HepG2 (cell line): Measurements from ENCODE around the gene RABGAP1. TPM values are rescaled to one million over a fixed set of nuclear protein-coding genes. Genes with fewer than 3 reads are reported as not detected.

Source experiments
- CBX5 ChIP-seq: sonication (generic); formaldehyde crosslinking; IDR thresholded peaks from 2 replicates; pipeline ENCODE4 v1.4.0; 2020; ENCODE audit warnings: missing genetic modification reagents, borderline replicate concordance
- CHD4 ChIP-seq: fragments of 200-600 bp; sonication (generic); IDR thresholded peaks from 2 replicates; pipeline ENCODE4 v1.7.0; 2017; ENCODE audit warnings: mild to moderate bottlenecking, low read length, borderline replicate concordance
- CSRNP1 ChIP-seq: sonication (generic); formaldehyde crosslinking; IDR thresholded peaks from 2 replicates; pipeline ENCODE4 v1.8.1; 2023; ENCODE audit warnings: mild to moderate bottlenecking, missing genetic modification reagents
- FUBP1 ChIP-seq: sonication (generic); formaldehyde crosslinking; IDR thresholded peaks from 2 replicates; pipeline ENCODE4 v1.5.1; 2020; ENCODE audit warnings: missing genetic modification reagents, mild to moderate bottlenecking, borderline replicate concordance
- HNF4G ChIP-seq, 2 experiments: sonication (generic) in 1 of 2; formaldehyde crosslinking in 1 of 2; IDR thresholded peaks; 2 replicates each; pipeline versions ENCODE4 v1.4.0 to v1.6.1; 2011 to 2020; ENCODE audit warnings: borderline replicate concordance in 2 of 2, low read depth in 2 of 2, mild to moderate bottlenecking in 2 of 2, low read length in 1 of 2, missing genetic modification reagents in 1 of 2, moderate library complexity in 1 of 2
- HNRNPUL1 ChIP-seq: fragments of 200-400 bp; formaldehyde crosslinking; IDR thresholded peaks from 2 replicates; pipeline ENCODE4 v1.6.1; 2017; ENCODE audit warnings: low read depth, mild to moderate bottlenecking, low read length, moderate library complexity
- KDM6A ChIP-seq: IDR thresholded peaks from 2 replicates; pipeline ENCODE4 v1.6.1; 2016; ENCODE audit warnings: low read depth
- KLF16 ChIP-seq, 2 experiments: sonication (generic) in 1 of 2; formaldehyde crosslinking in 1 of 2; IDR thresholded peaks; 2 replicates each; pipeline versions ENCODE4 v1.6.1 to v1.8.0; 2016 to 2023; ENCODE audit warnings: missing genetic modification reagents in 2 of 2, missing compliant biosample characterization in 1 of 2
- PCBP2 ChIP-seq: fragments of 200-400 bp; formaldehyde crosslinking; optimal IDR thresholded peaks from 2 replicates; pipeline ENCODE3; 2018; ENCODE audit warnings: low read length, low read depth; ENCODE audit not compliant: poor library complexity, severe bottlenecking
- PHF20 ChIP-seq: sonication (generic); formaldehyde crosslinking; IDR thresholded peaks from 2 replicates; pipeline ENCODE4 v1.5.0; 2020; ENCODE audit warnings: mild to moderate bottlenecking, missing genetic modification reagents
- PRMT3 ChIP-seq: sonication (generic); formaldehyde crosslinking; IDR thresholded peaks from 2 replicates; pipeline ENCODE4 v1.8.1; 2022; ENCODE audit warnings: low read depth, mild to moderate bottlenecking, moderate library complexity, missing genetic modification reagents, borderline replicate concordance
- RAD51 ChIP-seq: fragments of 450-650 bp; IDR thresholded peaks from 2 replicates; pipeline ENCODE4 v1.6.1; 2016; ENCODE audit warnings: borderline replicate concordance
- SALL2 ChIP-seq: sonication (generic); formaldehyde crosslinking; IDR thresholded peaks from 2 replicates; pipeline ENCODE4 v1.8.1; 2023; ENCODE audit warnings: mild to moderate bottlenecking, missing genetic modification reagents, inconsistent platforms
- TAF1 ChIP-seq: sonication (generic); formaldehyde crosslinking; IDR thresholded peaks from 2 replicates; pipeline ENCODE4 v1.4.0; 2020; ENCODE audit warnings: missing genetic modification reagents
- TOE1 ChIP-seq: sonication (generic); formaldehyde crosslinking; IDR thresholded peaks from 2 replicates; pipeline ENCODE4 v1.4.0; 2020; ENCODE audit warnings: mild to moderate bottlenecking, missing genetic modification reagents
- ZBTB26 ChIP-seq: IDR thresholded peaks from 2 replicates; pipeline ENCODE4 v1.6.1; 2016; ENCODE audit warnings: missing compliant biosample characterization, missing genetic modification reagents, borderline replicate concordance
- ZNF430 ChIP-seq: sonication (generic); formaldehyde crosslinking; IDR thresholded peaks from 2 replicates; pipeline ENCODE4 v1.9.0; 2021; ENCODE audit warnings: mild to moderate bottlenecking, missing genetic modification reagents
- ZNF432 ChIP-seq: sonication (generic); formaldehyde crosslinking; IDR thresholded peaks from 2 replicates; pipeline ENCODE4 v1.5.0; 2020; ENCODE audit warnings: missing genetic modification reagents, mild to moderate bottlenecking, borderline replicate concordance
- ZNF512 ChIP-seq: sonication (generic); formaldehyde crosslinking; IDR thresholded peaks from 2 replicates; pipeline ENCODE4 v1.4.0; 2020; ENCODE audit warnings: mild to moderate bottlenecking, missing genetic modification reagents
- ZNF616 ChIP-seq: sonication (generic); formaldehyde crosslinking; IDR thresholded peaks from 2 replicates; pipeline ENCODE4 v1.5.0; 2020; ENCODE audit warnings: low read depth, mild to moderate bottlenecking, missing genetic modification reagents
- ZNF660 ChIP-seq: sonication (generic); formaldehyde crosslinking; IDR thresholded peaks from 2 replicates; pipeline ENCODE4 v1.5.1; 2020; ENCODE audit warnings: mild to moderate bottlenecking, low read depth, missing genetic modification reagents, borderline replicate concordance
- ZNF75D ChIP-seq: sonication (generic); formaldehyde crosslinking; IDR thresholded peaks from 2 replicates; pipeline ENCODE4 v1.8.1; 2023; ENCODE audit warnings: missing genetic modification reagents, mild to moderate bottlenecking, borderline replicate concordance
- ZNF792 ChIP-seq: IDR thresholded peaks from 2 replicates; pipeline ENCODE4 v1.6.1; 2016
- polyA plus RNA-seq, 8 experiments: library from polyadenylated mRNA; depleted of rRNA in 3 of 8; stranded (reverse) in 7 of 8; unstranded in 1 of 8; fragments of >200 nt; fragmentation: Illumina TruSeq in 4 of 8; extraction: Trizol in 4 of 8; gene quantifications; 2 replicates each; pipeline versions ENCODE4 v1.2.1 to v1.2.3, GENCODE V29; 2011 to 2016; ENCODE audit warnings: low read depth in 4 of 8, missing spikeins in 1 of 8, mixed read lengths in 1 of 8; ENCODE audit not compliant: insufficient read depth in 1 of 8
- total RNA-seq, 5 experiments: library from RNA; depleted of rRNA; stranded (reverse); fragments of >200 nt; fragmentation: Illumina TruSeq; extraction: Trizol; gene quantifications; 2 replicates each; pipeline ENCODE4 v1.2.3, GENCODE V29; 2016; ENCODE audit warnings: low read depth in 1 of 5

The RABGAP1 gene
- total and polyA plus RNA-seq, 2 of the 13 experiments (the other 11 are each of a cell fraction or from before 2014, with no cell fraction given), result 19.1 to 19.3 TPM

- TF ChIP-seq CSRNP1 (CRISPR knock-in tag) (no peak), ZNF430 (CRISPR knock-in tag) (0 out of 2 replicates have a peak, but pooled peaks have one; percentile 21), ZNF616 (no peak), TOE1 (CRISPR knock-in tag) (no peak), HNRNPUL1 (no peak), HNF4G (IDR thresholded peaks at IDR 0.05; ENCODE audit: borderline replicate concordance, low read depth, low read length) (peak; percentile 80), HNF4G (CRISPR knock-in tag; IDR thresholded peaks at IDR 0.05; ENCODE audit: borderline replicate concordance, low read depth) (peak; percentile 34; the same call in 1 of the 2 replicates), PHF20 (CRISPR knock-in tag) (no peak; the same call in 1 of the 2 replicates), PCBP2 (no peak), SALL2 (no peak), PRMT3 (CRISPR knock-in tag) (no peak), TAF1 (CRISPR knock-in tag) (no peak), ZNF432 (CRISPR knock-in tag) (no peak), ZNF792 (CRISPR knock-in tag) (0 out of 2 replicates have a peak, but pooled peaks have one; percentile 60), RAD51 (no peak), KLF16 (CRISPR knock-in tag; IDR thresholded peaks at IDR 0.05) (no peak), CHD4 (no peak), FUBP1 (CRISPR knock-in tag) (no peak), CBX5 (peak; percentile 61; the same call in 1 of the 2 replicates), KDM6A (CRISPR knock-in tag) (peak; percentile 46; the same call in 1 of the 2 replicates), ZNF660 (CRISPR knock-in tag) (no peak), ZBTB26 (CRISPR knock-in tag) (no peak), ZNF512 (CRISPR knock-in tag) (no peak), ZNF75D (CRISPR knock-in tag) (no peak)
These were observed 4.4 kb upstream of the RABGAP1 start (continued) for GRCh38 chr9:122936464-122936863.
